ENCODE results near the gene RUNX2. TPM values are rescaled to one million over a fixed set of nuclear protein-coding genes. Genes with fewer than 3 reads are reported as not detected.

The RUNX2 gene
- total and polyA plus RNA-seq, 2 experiments from 2014 or later, result 0.66 to 1.7 TPM

DNA sequence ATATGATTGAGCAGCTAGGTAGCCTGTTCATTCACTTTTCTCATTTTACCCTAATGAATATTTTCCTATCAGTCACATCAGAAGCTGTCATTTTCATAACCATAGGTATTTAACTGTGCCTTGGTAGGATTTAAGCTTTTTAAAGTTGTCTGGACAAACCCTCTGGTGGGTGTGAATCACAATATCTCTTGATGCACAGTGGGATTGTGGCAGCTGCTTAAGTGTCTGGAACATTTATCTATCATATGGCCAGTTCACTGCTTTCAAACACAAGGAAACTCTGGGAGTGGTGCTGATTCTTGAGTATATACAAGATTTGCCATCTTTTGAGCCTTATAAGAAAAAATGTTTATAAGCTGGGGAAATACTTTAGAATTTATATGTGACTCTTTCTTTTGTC is 136.6 kb downstream of the RUNX2 start:
- Histone ChIP-seq H3K9me2 (ENCODE audit: insufficient read depth) (no peaks in the 10 kb centered on the region), H3K4me1 (ENCODE audit: insufficient read depth) (no peaks in the 10 kb centered on the region), H3K36me3 (ENCODE audit: insufficient read depth) (no peaks in the 10 kb centered on the region), H4K20me1 (replicated peaks; ENCODE audit: insufficient read depth) (no peaks in the 10 kb centered on the region), H3K4me2 (no peak overlapping the region), H2AFZ (no peak overlapping the region), H3K27ac (ENCODE audit: low read depth) (no peak overlapping the region), H3K4me3 (no peak overlapping the region), H3F3A (replicated peaks; ENCODE audit: low read depth) (no peaks in the 10 kb centered on the region), H3K79me2 (replicated peaks; ENCODE audit: insufficient read depth) (no peaks in the 10 kb centered on the region), H3K27me3 (ENCODE audit: insufficient read depth) (no peaks in the 10 kb centered on the region)
- ATAC-seq, result no peak
- no peaks in the 10 kb centered on the region for H3K36me3 Mint-ChIP-seq (ENCODE audit: low read depth)
- TF ChIP-seq, protein P1, sequence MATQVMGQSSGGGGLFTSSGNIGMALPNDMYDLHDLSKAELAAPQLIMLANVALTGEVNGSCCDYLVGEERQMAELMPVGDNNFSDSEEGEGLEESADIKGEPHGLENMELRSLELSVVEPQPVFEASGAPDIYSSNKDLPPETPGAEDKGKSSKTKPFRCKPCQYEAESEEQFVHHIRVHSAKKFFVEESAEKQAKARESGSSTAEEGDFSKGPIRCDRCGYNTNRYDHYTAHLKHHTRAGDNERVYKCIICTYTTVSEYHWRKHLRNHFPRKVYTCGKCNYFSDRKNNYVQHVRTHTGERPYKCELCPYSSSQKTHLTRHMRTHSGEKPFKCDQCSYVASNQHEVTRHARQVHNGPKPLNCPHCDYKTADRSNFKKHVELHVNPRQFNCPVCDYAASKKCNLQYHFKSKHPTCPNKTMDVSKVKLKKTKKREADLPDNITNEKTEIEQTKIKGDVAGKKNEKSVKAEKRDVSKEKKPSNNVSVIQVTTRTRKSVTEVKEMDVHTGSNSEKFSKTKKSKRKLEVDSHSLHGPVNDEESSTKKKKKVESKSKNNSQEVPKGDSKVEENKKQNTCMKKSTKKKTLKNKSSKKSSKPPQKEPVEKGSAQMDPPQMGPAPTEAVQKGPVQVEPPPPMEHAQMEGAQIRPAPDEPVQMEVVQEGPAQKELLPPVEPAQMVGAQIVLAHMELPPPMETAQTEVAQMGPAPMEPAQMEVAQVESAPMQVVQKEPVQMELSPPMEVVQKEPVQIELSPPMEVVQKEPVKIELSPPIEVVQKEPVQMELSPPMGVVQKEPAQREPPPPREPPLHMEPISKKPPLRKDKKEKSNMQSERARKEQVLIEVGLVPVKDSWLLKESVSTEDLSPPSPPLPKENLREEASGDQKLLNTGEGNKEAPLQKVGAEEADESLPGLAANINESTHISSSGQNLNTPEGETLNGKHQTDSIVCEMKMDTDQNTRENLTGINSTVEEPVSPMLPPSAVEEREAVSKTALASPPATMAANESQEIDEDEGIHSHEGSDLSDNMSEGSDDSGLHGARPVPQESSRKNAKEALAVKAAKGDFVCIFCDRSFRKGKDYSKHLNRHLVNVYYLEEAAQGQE (IDR thresholded peaks at IDR 0.05; ENCODE audit: unreplicated experiment), result no peak
- TF ChIP-seq EZH2phosphoT487 (IDR thresholded peaks at IDR 0.05; ENCODE audit: unreplicated experiment) (no peak), POLR2AphosphoS5 (IDR thresholded peaks at IDR 0.05; ENCODE audit: low read depth) (no peak), ZNF462 (CRISPR knock-in tag; IDR thresholded peaks at IDR 0.05) (no peak), ZNF114 (CRISPR knock-in tag; IDR thresholded peaks at IDR 0.05) (no peak), JUNB (IDR thresholded peaks at IDR 0.05; ENCODE audit: unreplicated experiment) (no peak), ZNF331 (CRISPR knock-in tag; IDR thresholded peaks at IDR 0.05; ENCODE audit: low read depth) (no peak), EZH2 (IDR thresholded peaks at IDR 0.05; ENCODE audit: low read depth, unreplicated experiment) (no peak)
- TF ChIP-seq, protein P2, sequence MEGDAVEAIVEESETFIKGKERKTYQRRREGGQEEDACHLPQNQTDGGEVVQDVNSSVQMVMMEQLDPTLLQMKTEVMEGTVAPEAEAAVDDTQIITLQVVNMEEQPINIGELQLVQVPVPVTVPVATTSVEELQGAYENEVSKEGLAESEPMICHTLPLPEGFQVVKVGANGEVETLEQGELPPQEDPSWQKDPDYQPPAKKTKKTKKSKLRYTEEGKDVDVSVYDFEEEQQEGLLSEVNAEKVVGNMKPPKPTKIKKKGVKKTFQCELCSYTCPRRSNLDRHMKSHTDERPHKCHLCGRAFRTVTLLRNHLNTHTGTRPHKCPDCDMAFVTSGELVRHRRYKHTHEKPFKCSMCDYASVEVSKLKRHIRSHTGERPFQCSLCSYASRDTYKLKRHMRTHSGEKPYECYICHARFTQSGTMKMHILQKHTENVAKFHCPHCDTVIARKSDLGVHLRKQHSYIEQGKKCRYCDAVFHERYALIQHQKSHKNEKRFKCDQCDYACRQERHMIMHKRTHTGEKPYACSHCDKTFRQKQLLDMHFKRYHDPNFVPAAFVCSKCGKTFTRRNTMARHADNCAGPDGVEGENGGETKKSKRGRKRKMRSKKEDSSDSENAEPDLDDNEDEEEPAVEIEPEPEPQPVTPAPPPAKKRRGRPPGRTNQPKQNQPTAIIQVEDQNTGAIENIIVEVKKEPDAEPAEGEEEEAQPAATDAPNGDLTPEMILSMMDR (conservative IDR thresholded peaks at IDR 0.05; ENCODE audit: low read depth in 2 of 2), result no peak
- no peaks in the 10 kb centered on the region for H3K4me1 Mint-ChIP-seq
- no peak overlapping the region for H3K27ac Mint-ChIP-seq
- no peak for DNase-seq (ENCODE audit: low spot score)
- no peaks in the 10 kb centered on the region for H3K27me3 Mint-ChIP-seq (ENCODE audit: insufficient read depth, low read depth, poor library complexity)
- H3K9me3 Mint-ChIP-seq, result no peaks in the 10 kb centered on the region
- no peak overlapping the region for H3K4me3 Mint-ChIP-seq
